GM19372 (cell line): ENCODE measurements around the gene MADD.
A peak's percentile ranks its signal among the peaks of the same experiment; 100 is the strongest.

Experiments used
- ATAC-seq: cut with Tn5 transposase; IDR thresholded peaks from one replicate; pipeline ENCODE4 v1.9.1; 2021; ENCODE audit warnings: mild to moderate bottlenecking, low read depth, moderate library complexity; ENCODE audit not compliant: unreplicated experiment

Gene MADD

DNA sequence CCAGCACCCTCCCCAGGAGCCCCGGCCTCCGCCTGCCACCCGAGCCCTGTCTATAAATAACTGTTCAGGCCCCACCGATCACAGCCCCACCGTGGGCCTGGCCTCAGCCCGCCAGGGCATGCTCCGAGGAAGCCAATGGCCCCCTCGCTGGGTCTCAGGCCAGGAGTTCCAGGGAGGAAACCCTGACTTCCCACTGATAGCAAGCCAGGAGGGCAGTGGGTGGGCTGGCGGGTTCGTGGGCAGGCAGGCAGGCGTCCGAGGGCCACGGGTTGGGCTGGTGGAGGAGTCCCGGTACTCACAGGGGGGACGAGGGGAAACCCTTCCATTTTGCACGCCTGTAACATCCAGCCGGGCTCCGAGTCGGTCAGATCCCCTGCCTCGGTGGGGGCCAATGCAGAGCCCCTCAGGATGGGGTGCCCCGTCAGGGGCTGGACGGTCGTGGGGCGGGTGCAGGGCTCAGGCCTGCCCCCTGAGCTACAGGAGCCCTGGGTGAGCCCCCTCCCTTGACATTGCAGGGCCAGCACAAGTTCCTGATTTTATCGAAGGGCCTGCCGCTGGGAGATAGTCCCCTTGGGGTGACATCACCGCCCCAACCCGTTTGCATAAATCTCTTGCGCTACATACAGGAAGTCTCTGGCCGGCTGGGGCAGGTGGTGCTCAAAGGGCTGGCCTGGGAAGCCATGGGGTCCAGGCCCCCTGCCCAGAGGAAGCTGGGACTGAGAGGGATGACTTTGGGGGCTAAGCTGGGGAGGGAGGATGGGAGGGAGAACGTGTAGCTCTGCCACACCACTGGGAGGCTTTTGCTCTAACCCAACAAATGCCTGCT lies 108.3 kb downstream of the MADD start, which contains the start of gene SPI1:
TSS of gene SPI1 (minus strand) at position 538 of the 826 bp plus-strand sequence. CDS start at position 344, 194 bp downstream.
- peak; percentile 84 for ATAC-seq

DNA sequence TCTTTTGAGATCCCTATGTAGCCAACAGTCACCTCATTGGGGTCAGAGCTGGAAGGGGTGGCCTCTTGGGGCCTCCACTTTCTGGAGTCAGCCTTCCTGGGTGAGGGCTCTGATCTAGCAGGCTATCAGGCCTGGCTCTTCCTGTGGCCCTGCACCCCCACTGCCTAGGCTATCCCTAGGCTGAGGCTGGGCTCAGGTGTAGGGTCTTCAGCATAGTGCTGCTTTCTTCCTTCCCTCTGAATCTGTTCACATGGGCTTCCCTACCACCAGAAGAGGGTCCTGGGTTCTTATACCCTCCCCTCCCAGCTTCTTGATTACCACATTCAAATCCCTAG lies 108.9 kb downstream of the MADD start:
- peak; percentile 11 for ATAC-seq

- no peak for ATAC-seq
These were observed 109.4 kb downstream of the MADD start for GRCh38 chr11:47379317-47379716.
